Endothelial cell of umbilical vein (primary cell): ENCODE data around the gene ZNF423. TPM values are rescaled to one million over a fixed set of nuclear protein-coding genes. Genes with fewer than 3 reads are reported as not detected.

Experiments
- BruUV-seq: library from RNA; stranded (reverse); fragments of 400-500 nt; replicated peaks from 2 replicates; lab custom pipeline; 2021; lab: Mats Ljungman, UMichigan
- CTCF ChIA-PET: fragments of 300-600, 350-600 bp; sonication (Branson Sonifier 250); formaldehyde crosslinking; loops from one replicate; lab custom pipeline; 2021; ENCODE audit warnings: antibody characterized with exemption, inconsistent platforms; lab: Charles Lee
- POLR2A ChIA-PET: fragments of 300-600, 350-600 bp; sonication (Branson Sonifier 250); formaldehyde crosslinking; loops from one replicate; lab custom pipeline; 2021; ENCODE audit warnings: antibody characterized with exemption, inconsistent platforms; lab: Charles Lee
- DNase-seq: peaks from one replicate; pipeline ENCODE4 v3.0.0-alpha.2; 2011; ENCODE audit warnings: low read depth, low spot score
- FAIRE-seq: peaks from 2 replicates; lab custom pipeline; 2011; peaks lifted over from hg19 to GRCh38; lab: Jason Lieb, UNC
- H2AFZ ChIP-seq: 2 replicates; pipeline ENCODE4 v1.6.0; 2012; ENCODE audit warnings: low read depth, low read length, control low read depth, inconsistent platforms
- H3K27ac ChIP-seq: 2 replicates; pipeline ENCODE4 v1.5.1; 2011; ENCODE audit warnings: low read depth, mild to moderate bottlenecking, control low read depth, low read length, moderate library complexity; ENCODE audit not compliant: insufficient read depth
- H3K27me3 ChIP-seq, 2 experiments: 2 replicates each; pipeline versions ENCODE4 v1.6.0 to v1.6.1; 2011; ENCODE audit warnings: low read length in 2 of 2, mixed read lengths in 1 of 2; ENCODE audit not compliant: control insufficient read depth in 2 of 2, insufficient read depth in 2 of 2
- H3K36me3 ChIP-seq, 2 experiments: 2 replicates in 1 of 2; 3 replicates in 1 of 2; pipeline ENCODE4 v1.5.1; 2011; ENCODE audit warnings: low read length in 2 of 2, mild to moderate bottlenecking in 1 of 2, moderate library complexity in 1 of 2; ENCODE audit not compliant: control insufficient read depth in 2 of 2, insufficient read depth in 2 of 2; ENCODE audit errors: extremely low read depth in 1 of 2
- H3K4me1 ChIP-seq: 3 replicates; pipeline ENCODE4 v1.5.1; 2011; ENCODE audit warnings: mild to moderate bottlenecking, low read length; ENCODE audit not compliant: control insufficient read depth, insufficient read depth; ENCODE audit errors: extremely low read depth
- H3K4me2 ChIP-seq: 2 replicates; pipeline ENCODE4 v1.6.1; 2011; ENCODE audit warnings: low read length, control low read depth, mixed read lengths; ENCODE audit not compliant: insufficient read depth
- H3K4me3 ChIP-seq, 3 experiments: fragments of 200-600 bp in 1 of 3; sonication (generic), shearing (Covaris generic) in 1 of 3; replicated peaks in 1 of 3; 2 replicates each; pipeline ENCODE4 v1.5.1; 2011 to 2016; ENCODE audit warnings: control low read depth in 3 of 3, low read length in 3 of 3, mild to moderate bottlenecking in 2 of 3, inconsistent platforms in 1 of 3, low read depth in 1 of 3, moderate library complexity in 1 of 3; ENCODE audit not compliant: insufficient read depth in 1 of 3
- H3K79me2 ChIP-seq: 2 replicates; pipeline ENCODE4 v1.6.0; 2012; ENCODE audit warnings: low read length, inconsistent platforms; ENCODE audit not compliant: control insufficient read depth, insufficient read depth
- H3K9ac ChIP-seq: replicated peaks from 2 replicates; pipeline ENCODE3; 2011; ENCODE audit warnings: low read length, control low read depth; ENCODE audit not compliant: insufficient read depth; ENCODE audit errors: extremely low read depth
- H3K9me1 ChIP-seq: replicated peaks from 3 replicates; pipeline ENCODE4 v1.6.0; 2011; ENCODE audit warnings: mild to moderate bottlenecking, low read length; ENCODE audit not compliant: control insufficient read depth, insufficient read depth; ENCODE audit errors: extremely low read depth
- H3K9me3 ChIP-seq: replicated peaks from 2 replicates; pipeline ENCODE4 v1.5.1; 2012; ENCODE audit warnings: low read length, inconsistent platforms; ENCODE audit not compliant: control insufficient read depth, insufficient read depth
- H4K20me1 ChIP-seq: replicated peaks from 2 replicates; pipeline ENCODE3; 2011; ENCODE audit warnings: mild to moderate bottlenecking, low read length; ENCODE audit not compliant: control insufficient read depth, insufficient read depth; ENCODE audit errors: extremely low read depth
- CTCF ChIP-seq, 2 donors: IDR thresholded peaks; 1 replicate in 1 of 2; 2 replicates in 1 of 2; pipeline ENCODE4 v1.5.1; 2011; ENCODE audit warnings: low read length in 2 of 2, mild to moderate bottlenecking in 2 of 2, moderate library complexity in 2 of 2, control low read depth in 1 of 2, inconsistent platforms in 1 of 2, low read depth in 1 of 2; ENCODE audit not compliant: insufficient read depth in 1 of 2; ENCODE audit errors: extremely low read depth in 1 of 2
- EZH2 ChIP-seq: IDR thresholded peaks from 2 replicates; pipeline ENCODE4 v1.6.1; 2012; ENCODE audit warnings: borderline replicate concordance, low read depth, mild to moderate bottlenecking, moderate library complexity, low read length, inconsistent platforms; ENCODE audit not compliant: severe bottlenecking
- FOS ChIP-seq: IDR thresholded peaks from 2 replicates; pipeline ENCODE4 v1.6.1; 2011; ENCODE audit warnings: mild to moderate bottlenecking, low read length, moderate library complexity, borderline replicate concordance; ENCODE audit not compliant: insufficient read depth
- GATA2 ChIP-seq: IDR thresholded peaks from 2 replicates; pipeline ENCODE4 v1.7.0; 2011; ENCODE audit warnings: low read depth, mild to moderate bottlenecking, moderate library complexity, mixed read lengths, low read length; ENCODE audit not compliant: insufficient read length, insufficient read depth
- JUN ChIP-seq: IDR thresholded peaks from 2 replicates; pipeline ENCODE4 v1.6.1; 2011; ENCODE audit warnings: borderline replicate concordance, low read depth; ENCODE audit not compliant: insufficient read length, insufficient read depth
- MAX ChIP-seq: IDR thresholded peaks from 2 replicates; pipeline ENCODE4 v1.6.1; 2011; ENCODE audit not compliant: insufficient read depth, insufficient read length
- MYC ChIP-seq: IDR thresholded peaks from one replicate; pipeline ENCODE4 v1.6.1; 2011; ENCODE audit warnings: mild to moderate bottlenecking, low read depth, low read length
- POLR2A ChIP-seq: IDR thresholded peaks from 2 replicates; pipeline ENCODE4 v1.6.1; 2012; ENCODE audit warnings: low read depth, mild to moderate bottlenecking, control low read depth, low read length
- POLR2AphosphoS5 ChIP-seq: IDR thresholded peaks from 2 replicates; pipeline ENCODE4 v1.6.1; 2012; ENCODE audit warnings: low read depth, mild to moderate bottlenecking, control low read depth, low read length, moderate library complexity; ENCODE audit not compliant: insufficient read depth
- dilution Hi-C: fragments of 300-500 bp; cut with MboI; formaldehyde crosslinking; loops from one replicate; pipeline ENCODE4 v1.15.0; 2019; ENCODE audit warnings: low sequenced_read_pairs; ENCODE audit not compliant: extremely low pct_ligation_motif_present
- intact Hi-C: fragments of 100-400 bp; cut with micrococcal nuclease; formaldehyde crosslinking; loops from one replicate; pipeline ENCODE4 v1.10.0; 2022
- polyA plus RNA-seq, 4 experiments: library from polyadenylated mRNA; depleted of rRNA in 3 of 4; stranded (reverse) in 3 of 4; unstranded in 1 of 4; fragments of >200 nt; gene quantifications; 2 replicates each; pipeline versions ENCODE4 v1.2.1 to v1.2.3, GENCODE V29; 2011 to 2012; ENCODE audit warnings: missing spikeins in 1 of 4
- total RNA-seq: library from RNA; stranded (reverse); gene quantifications from 2 replicates; pipeline ENCODE4 v1.2.3, GENCODE V29; 2021

ZNF423 gene
- total and polyA plus RNA-seq, 2 donors (not counting 3 experiments of a cell fraction or from before 2014, with no cell fraction given) = 2.2 to 8.1 TPM

- H3K36me3 ChIP-seq = no peaks in the 10 kb centered on the region
- H3K27me3 ChIP-seq = no peaks in the 10 kb centered on the region
- H3K4me2 ChIP-seq = no peak overlapping the region
- BruUV-seq = no TSS peak
- dilution Hi-C loops = no loop called here
- CTCF ChIA-PET = interaction anchor here (0.8 kb wide), 1 partner anchor 56 kb away, joined by 3 read pairs; no protein-coding TSS in a partner anchor
- no peaks in the 10 kb centered on the region for H3K4me1 ChIP-seq
- no peaks in the 10 kb centered on the region for H3K9me1 ChIP-seq
- H3K79me2 ChIP-seq = no peaks in the 10 kb centered on the region
- no peak overlapping the region for H3K27ac ChIP-seq
- H3K9me3 ChIP-seq = no peaks in the 10 kb centered on the region
- TF ChIP-seq GATA2 = no peak
- TF ChIP-seq POLR2AphosphoS5 = no peak
- TF ChIP-seq MYC = no peak
- POLR2A ChIA-PET = no interaction called here
- DNase-seq (no peak), FAIRE-seq (no peak)
- intact Hi-C loops = no loop called here
- H4K20me1 ChIP-seq = no peaks in the 10 kb centered on the region
- H3K4me3 ChIP-seq = no peak overlapping the region
- H2AFZ ChIP-seq = no peak overlapping the region
- H3K9ac ChIP-seq = no peak overlapping the region
Observed at GRCh38 chr16:49800876-49801275, 55.0 kb downstream of the ZNF423 start.

- Histone ChIP-seq H2AFZ (no peak overlapping the region), H4K20me1 (no peaks in the 10 kb centered on the region), H3K9me1 (no peaks in the 10 kb centered on the region), H3K36me3 (no peaks in the 10 kb centered on the region), H3K4me2 (no peak overlapping the region), H3K4me1 (no peaks in the 10 kb centered on the region), H3K9me3 (no peaks in the 10 kb centered on the region), H3K79me2 (no peaks in the 10 kb centered on the region), H3K27ac (no peak overlapping the region), H3K4me3 (no peak overlapping the region), H3K9ac (no peak overlapping the region), H3K27me3 (no peaks in the 10 kb centered on the region)
- intact Hi-C loops (no loop called here), dilution Hi-C loops (no loop called here)
- BruUV-seq = no TSS peak
- ChIA-PET POLR2A (no interaction called here), CTCF (interaction anchor here (0.9 kb wide), 1 partner anchor 18 kb away, joined by 3 read pairs; no protein-coding TSS in a partner anchor)
- no peak for DNase-seq
- TF ChIP-seq CTCF (IDR thresholded peaks at IDR 0.05; ENCODE audit: extremely low read depth in 1 of 2, insufficient read depth in 1 of 2, low read depth in 1 of 2, low read length in 2 of 2) = no peak
- TF ChIP-seq MYC = no peak
- TF ChIP-seq EZH2 = no peak
- TF ChIP-seq POLR2A = no peak
- TF ChIP-seq FOS = no peak
- TF ChIP-seq GATA2 = no peak
- TF ChIP-seq POLR2AphosphoS5 = no peak
- no peak for TF ChIP-seq JUN
- TF ChIP-seq MAX = no peak
- FAIRE-seq = no peak
Observed at GRCh38 chr16:49800441-49800840, 55.5 kb downstream of the ZNF423 start.
